ENCODE data around the gene PTCD2.

PTCD2 gene

GRCh38 chr5:72325566-72326305 is 5.6 kb downstream of the PTCD2 start:
- no peak for DNase-seq (ENCODE audit: low read depth)
- no peak for TF ChIP-seq CTCF (conservative IDR thresholded peaks at IDR 0.05; ENCODE audit: low read depth, low read length)
- H3K4me3 ChIP-seq (ENCODE audit: low read length): no peak overlapping the region

GRCh38 chr5:72326306-72326649 is 6.1 kb downstream of the PTCD2 start:
- no peak for DNase-seq (ENCODE audit: low read depth)
- no peak overlapping the region for H3K4me3 ChIP-seq (ENCODE audit: low read length)
- TF ChIP-seq CTCF (conservative IDR thresholded peaks at IDR 0.05; ENCODE audit: low read depth, low read length): no peak

- H3K4me3 ChIP-seq (ENCODE audit: low read length): no peak overlapping the region
- no peak for DNase-seq (ENCODE audit: low read depth)
- TF ChIP-seq CTCF (conservative IDR thresholded peaks at IDR 0.05; ENCODE audit: low read depth, low read length): no peak
Observed at GRCh38 chr5:72328172-72328571, 8.0 kb downstream of the PTCD2 start.

- no peak overlapping the region for H3K4me3 ChIP-seq (ENCODE audit: low read length)
- DNase-seq (ENCODE audit: low read depth): no peak
- no peak for TF ChIP-seq CTCF (conservative IDR thresholded peaks at IDR 0.05; ENCODE audit: low read depth, low read length)
Observed at GRCh38 chr5:72330712-72331111, 10.5 kb downstream of the PTCD2 start.

- DNase-seq (ENCODE audit: low read depth): no peak
- no peak for TF ChIP-seq CTCF (conservative IDR thresholded peaks at IDR 0.05; ENCODE audit: low read depth, low read length)
- no peak overlapping the region for H3K4me3 ChIP-seq (ENCODE audit: low read length)
Observed at GRCh38 chr5:72337159-72337558, 17.0 kb downstream of the PTCD2 start.

- no peak for TF ChIP-seq CTCF (conservative IDR thresholded peaks at IDR 0.05; ENCODE audit: low read depth, low read length)
- DNase-seq (ENCODE audit: low read depth): no peak
Observed at GRCh38 chr5:72338689-72339209, 18.6 kb downstream of the PTCD2 start.

GRCh38 chr5:72346398-72346797 is 26.2 kb downstream of the PTCD2 start:
- H3K4me3 ChIP-seq (ENCODE audit: low read length): no peak overlapping the region
- no peak for TF ChIP-seq CTCF (conservative IDR thresholded peaks at IDR 0.05; ENCODE audit: low read depth, low read length)

More at GRCh38 chr5:72338689-72339209, 18.6 kb downstream of the PTCD2 start:
- no peak overlapping the region for H3K4me3 ChIP-seq (ENCODE audit: low read length)

More at GRCh38 chr5:72346398-72346797, 26.2 kb downstream of the PTCD2 start:
- DNase-seq (ENCODE audit: low read depth): no peak

Measured in retinal pigment epithelial cell (primary cell).